ENCODE results near the gene UBE2D2.
"Not testable (repeated sequence)": the region's sequence is repeated elsewhere in the genome, so short reads cannot be mapped to it uniquely, and the experiment has no call there.

Gene UBE2D2

GRCh38 chr5:139584137-139584536, 23.0 kb downstream of the UBE2D2 start:
- DNase-seq (ENCODE audit: low spot score), result no peak

DNA sequence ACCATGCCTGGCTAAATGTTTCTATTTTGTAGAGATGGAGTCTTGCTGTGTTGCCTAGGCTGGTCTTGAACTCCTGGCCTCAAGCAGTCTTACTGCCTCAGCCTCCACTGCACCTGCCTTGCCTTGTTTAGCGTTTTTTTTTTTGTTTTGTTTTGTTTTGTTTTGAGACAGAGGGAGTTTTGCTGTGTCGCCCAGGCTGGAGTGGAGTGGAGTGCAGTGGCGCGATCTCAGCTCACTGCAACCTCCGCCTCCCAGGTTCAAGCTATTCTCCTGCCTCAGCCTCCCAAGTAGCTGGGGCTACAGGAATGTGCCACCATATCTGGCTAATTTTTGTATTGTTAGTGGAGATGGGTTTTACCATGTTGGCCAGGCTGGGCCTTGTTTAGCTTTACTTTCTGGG, 27.0 kb downstream of the UBE2D2 start:
- DNase-seq (ENCODE audit: low spot score), result not testable (repeated sequence)

DNA sequence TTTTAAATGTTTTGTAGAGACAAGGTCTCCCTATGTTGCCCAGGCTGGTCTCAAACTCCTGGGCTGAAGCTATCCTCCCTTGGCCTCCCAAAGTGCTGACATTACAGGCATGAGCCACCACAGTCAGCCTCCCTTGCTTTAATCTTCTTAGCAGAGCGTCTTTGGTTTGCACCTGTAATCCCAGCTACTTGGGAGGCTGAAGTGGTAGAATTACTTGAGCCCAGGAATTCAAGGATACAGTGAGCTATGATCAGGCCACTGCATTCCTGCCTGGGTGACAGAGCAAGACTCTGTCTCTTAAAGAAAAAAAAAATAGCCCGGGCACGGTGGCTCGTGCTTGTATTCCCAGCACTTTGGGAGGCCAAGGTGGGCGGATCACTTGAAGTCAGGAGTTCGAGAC, 27.8 kb downstream of the UBE2D2 start:
- no peak for DNase-seq (ENCODE audit: low spot score)

GRCh38 chr5:139592289-139592688, 31.1 kb downstream of the UBE2D2 start:
- DNase-seq (ENCODE audit: low spot score), result no peak

- DNase-seq (ENCODE audit: low spot score), result not testable (repeated sequence)
Observed at GRCh38 chr5:139593076-139593475, 31.9 kb downstream of the UBE2D2 start.

- no peak for DNase-seq (ENCODE audit: low spot score)
Observed at GRCh38 chr5:139593716-139594319, 32.7 kb downstream of the UBE2D2 start.

DNA sequence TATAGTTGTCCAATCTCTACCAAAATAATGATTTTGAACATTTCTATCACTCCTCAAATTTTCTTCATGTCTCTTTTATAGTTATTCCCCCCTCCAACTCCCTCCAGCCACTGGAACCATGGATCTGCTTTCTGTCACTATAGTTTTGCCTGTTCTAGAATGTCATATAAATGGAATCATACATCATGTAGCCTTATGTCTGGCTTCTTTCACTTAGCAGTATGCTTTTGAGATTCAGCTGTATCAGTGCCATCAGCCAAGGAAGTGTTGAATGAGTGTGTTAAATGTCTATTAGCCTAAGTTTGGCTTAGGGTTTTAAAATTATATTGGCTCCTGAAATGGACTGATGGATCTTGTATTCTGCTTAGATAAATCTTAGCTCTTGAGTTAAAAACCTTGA, 36.0 kb downstream of the UBE2D2 start:
- no peak for DNase-seq (ENCODE audit: low spot score)

DNA sequence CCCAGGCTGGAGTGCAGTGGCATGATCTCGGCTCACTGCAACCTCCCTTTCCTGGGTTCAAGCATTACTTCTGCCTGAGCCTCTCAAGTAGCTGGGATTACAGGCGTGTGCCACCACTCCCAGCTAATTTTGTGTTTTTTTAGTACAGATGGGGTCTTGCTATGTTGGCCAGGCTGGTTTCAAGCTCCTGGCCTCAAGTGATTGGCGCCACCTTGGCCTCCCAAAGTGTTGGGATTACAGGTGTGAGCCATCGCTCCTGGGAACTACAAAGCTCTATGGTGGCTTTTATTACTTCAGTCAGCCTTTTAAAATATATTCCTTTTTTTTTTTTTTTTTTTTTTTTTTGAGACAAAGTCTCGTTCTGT, 37.4 kb downstream of the UBE2D2 start:
- DNase-seq (ENCODE audit: low spot score), result not testable (repeated sequence)

- DNase-seq (ENCODE audit: low spot score), result no peak
Observed at GRCh38 chr5:139600336-139600949, 39.3 kb downstream of the UBE2D2 start.

DNA sequence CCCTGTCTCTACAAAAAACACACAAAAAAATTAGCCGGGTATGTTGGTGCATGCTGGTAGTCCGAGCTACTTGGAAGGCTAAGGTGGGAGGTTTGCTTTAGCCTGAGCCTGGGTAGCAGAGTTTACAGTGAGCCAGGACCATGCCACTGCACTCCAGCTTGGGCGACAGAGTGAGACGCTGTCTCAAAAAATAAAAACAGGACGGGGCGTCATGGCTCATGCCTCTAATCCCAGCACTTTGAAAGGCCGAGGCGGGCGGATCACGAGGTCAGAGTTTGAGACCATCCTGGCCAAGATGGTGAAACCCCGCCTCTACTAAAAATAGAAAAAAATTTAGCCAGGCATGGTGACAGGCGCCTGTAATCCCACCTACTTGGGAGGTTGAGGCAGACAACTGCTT, 40.3 kb downstream of the UBE2D2 start:
- no peak for DNase-seq (ENCODE audit: low spot score)

DNA sequence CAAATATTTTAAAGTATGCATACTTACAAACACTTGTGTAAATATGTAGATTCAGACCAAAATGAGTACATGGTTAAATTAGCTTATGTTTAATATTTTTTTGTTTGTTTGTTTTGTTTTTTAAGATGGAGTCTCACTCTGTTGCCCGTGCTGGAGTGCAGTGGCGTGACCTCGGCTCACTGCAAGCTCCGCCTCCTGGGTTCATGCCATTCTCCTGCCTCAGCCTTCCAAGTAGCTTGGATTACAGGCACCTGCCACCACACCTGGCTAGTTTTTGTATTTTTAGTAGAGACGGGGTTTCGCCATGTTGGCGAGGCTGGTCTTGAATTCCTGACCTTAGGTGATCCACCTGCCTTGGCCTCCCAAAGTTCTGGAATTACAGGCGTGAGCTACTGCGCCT, 40.8 kb downstream of the UBE2D2 start:
- DNase-seq (ENCODE audit: low spot score), result not testable (repeated sequence)

DNA sequence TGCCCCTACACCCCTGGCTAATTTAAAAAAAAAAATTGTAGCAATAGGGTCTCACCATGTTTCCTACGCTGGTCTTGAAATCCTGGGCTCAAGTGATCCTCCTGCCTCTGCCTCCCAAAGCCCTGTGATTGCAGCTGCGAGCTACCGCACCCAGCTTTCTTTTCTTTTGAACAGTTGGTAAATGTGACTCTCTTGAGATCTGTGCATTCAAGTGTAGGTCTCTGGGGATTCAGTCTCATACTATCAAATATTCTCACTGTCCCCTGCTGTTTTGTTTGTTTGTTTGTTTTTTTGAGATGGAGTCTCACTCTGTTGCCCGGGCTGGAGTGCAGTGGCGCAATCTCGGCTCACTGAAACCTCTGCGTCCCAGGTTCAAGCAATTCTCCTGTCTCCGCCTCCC, 44.7 kb downstream of the UBE2D2 start:
- DNase-seq (ENCODE audit: low spot score), result no peak

DNA sequence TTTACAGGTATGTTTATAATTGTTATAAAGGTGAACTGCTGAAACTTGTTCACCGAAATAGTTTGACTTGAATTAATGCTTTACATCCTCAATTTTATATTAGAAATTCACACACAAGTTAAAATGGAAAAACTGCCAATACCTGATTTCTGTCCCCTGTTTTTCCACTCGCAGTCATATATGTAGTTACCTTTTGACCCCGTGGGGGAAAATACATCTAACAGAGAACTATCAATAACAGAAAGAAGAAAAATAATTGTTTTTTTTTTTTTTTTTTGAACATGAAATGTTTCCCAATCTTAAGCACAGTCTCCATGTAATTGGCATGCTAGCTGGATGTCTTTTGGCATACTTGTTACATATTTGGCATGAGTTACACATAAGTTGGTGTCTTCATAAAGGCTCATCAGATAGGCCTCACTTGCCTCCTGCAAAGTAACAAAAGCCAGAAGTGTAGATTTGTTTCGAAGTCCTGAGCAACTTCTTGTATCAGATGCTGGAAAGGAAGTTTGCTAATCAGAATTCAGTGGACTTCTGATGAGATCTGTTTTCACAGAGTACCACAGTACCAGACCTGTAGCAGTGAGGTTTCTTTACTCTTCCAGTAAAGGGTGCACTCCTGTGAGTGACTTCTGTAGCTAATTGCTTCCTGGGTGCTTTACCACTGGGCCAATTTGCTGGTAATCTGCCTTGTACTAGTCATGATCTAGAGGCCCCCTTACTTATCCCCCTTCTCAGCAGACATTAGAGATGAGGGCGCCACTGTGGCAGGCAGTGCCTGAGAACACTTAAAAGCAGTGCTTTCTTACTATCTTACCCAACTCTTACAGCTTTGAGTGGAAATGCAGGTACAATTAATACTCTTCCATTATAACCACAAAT, 50.8 kb downstream of the UBE2D2 start:
- DNase-seq (ENCODE audit: low spot score), result no peak

- DNase-seq (ENCODE audit: low spot score), result no peak
Observed at GRCh38 chr5:139619861-139620260, 58.7 kb downstream of the UBE2D2 start.

DNA sequence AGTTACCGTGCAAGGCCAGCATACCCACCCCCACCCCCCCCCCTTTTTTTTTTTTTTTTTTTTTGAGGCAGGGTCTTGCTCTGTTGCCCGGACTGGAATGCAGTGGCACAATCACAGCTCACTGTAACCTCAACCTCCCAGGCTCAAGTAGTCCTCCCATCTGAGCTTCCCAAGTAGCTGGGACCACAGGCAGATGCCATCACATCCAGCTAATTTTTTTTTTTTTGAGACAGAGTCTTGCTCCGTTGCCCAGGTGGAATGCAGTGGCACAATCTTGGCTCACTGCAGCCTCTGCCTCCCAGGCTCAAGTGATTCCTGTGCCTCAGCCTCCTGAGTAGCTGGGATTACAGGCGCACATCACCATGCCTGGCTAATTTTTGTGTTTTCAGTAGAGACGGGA, 64.3 kb downstream of the UBE2D2 start:
- not testable (repeated sequence) for DNase-seq (ENCODE audit: low spot score)

DNA sequence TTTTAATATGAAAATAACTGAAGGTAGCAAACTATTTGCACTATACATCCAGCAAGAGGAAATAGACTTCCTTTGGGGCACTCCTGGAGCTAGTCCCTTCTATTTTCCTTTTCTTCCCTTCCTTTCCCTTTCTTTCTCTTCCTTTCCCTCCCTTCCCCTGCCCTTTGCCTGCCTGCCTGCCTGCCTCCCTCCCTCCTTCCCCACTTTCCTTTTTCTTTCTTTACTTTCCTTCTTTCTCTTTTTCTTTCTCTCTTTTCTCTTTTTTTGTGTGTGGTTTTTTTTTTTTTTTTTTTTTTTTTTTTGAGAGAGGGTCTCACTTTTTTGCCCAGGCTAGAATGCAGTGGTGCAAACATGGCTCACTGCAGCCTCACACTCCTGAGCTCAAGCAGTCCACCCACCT, 69.7 kb downstream of the UBE2D2 start:
- no peak for DNase-seq (ENCODE audit: low spot score)

DNA sequence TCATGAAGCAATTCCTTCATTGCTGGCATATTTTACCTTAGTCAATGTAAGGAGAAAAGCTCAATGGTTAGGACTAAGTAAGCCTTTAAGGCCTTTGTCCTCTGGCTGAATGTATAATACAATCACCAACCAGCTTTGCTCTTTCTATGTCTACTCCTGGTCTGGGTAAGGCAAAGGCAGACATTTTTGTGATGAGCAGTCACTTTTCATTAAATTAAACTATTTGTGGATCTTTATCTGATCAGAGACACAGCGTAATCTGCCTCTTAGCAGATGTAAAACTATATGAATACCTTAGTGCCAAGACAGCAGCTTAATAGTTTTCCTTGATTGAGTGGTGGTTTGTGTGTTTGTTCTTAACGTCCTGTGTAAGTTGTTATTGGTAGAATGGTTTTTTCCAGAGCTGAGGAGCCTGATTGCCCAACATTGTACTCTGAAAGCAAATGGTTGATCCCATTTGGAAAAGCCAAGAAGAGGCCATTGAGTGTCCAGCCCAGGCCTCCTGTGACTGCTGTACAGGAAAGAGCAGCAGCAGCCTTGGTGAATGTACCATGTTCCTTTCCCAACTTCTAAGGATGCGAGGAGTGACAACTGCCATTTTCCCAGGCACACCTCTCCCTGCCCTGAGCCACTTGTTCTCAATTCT, 70.5 kb downstream of the UBE2D2 start:
- DNase-seq (ENCODE audit: low spot score), result no peak

GRCh38 chr5:139633295-139634027, 72.3 kb downstream of the UBE2D2 start:
- DNase-seq (ENCODE audit: low spot score), result peak; percentile 73

GRCh38 chr5:139634028-139634325, 72.8 kb downstream of the UBE2D2 start:
- DNase-seq (ENCODE audit: low spot score), result no peak

DNA sequence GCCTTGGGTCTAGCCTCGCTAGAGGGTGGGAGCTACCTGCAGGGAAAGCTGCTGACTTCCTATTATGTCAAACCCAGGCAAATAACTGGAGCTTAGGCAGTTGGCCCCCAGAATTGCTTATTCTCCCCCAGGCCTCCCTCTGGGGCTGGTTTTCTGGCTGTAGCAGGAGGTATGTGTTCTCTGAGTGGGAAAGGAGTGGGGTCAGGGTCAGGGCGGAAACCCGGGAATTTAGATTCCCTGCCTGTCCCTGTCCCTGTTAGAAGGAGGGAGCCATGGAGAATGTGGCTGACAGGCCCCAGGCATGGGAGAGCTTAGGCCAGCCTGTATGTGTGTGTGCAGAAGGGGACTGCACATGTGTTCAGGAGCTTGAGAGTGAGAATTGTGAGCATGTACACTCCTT, 73.4 kb downstream of the UBE2D2 start:
- DNase-seq (ENCODE audit: low spot score), result no peak

DNA sequence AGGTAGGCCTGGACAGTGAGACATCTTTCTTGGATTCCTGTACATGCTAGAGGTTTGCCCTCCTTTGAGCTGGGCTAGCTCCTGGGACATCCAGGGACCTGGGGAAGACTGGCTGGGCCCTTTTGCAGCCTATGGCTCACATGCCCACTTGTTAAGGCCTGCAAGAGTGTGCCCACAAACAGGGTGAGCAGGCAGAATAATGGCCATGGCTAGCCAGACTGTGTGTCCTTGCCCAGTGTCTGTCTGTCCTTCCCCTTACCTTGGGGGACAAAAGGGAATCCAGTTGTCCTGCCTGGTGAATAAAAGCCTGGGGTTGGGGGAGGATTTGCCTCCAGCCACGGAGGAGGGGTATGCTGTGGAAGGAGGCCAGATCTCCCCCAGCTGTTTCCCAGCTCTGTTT, 74.1 kb downstream of the UBE2D2 start:
- no peak for DNase-seq (ENCODE audit: low spot score)

DNA sequence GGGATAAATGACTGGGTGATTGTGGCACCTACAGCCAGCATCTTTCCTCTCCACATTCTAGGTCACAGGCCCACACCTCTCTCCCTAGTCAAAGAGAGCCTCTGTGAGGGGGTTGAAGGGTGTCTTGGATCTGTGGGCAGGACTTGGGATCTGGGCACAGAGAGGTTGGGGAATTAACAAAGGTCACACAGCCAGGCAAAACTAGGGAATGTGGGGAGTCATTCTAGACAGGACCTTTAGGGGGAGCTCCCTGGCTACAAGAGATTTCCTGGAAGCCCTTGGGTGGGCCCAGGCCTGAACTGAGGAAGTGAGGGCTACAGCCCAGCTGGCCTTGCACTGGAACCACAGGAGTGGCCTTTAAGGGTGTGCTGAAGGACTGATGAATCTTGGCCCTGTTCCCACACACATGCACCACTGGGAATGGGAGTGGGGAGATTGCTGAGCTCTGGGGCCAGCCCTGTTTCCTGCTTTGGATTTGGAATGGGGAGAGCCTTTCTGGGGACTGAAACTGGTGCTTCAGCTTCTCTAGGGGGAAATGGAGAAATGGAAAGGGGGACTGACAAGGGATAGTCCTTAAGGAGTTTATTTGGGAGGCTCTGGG, 74.6 kb downstream of the UBE2D2 start:
- peak; percentile 34 for DNase-seq (ENCODE audit: low spot score)
